Measurements from ENCODE around the gene CCR5. TPM values are rescaled to one million over a fixed set of nuclear protein-coding genes. Genes with fewer than 3 reads are reported as not detected.

CCR5 gene
- total RNA-seq, 1 experiment from 2014 or later = not detected

Other genes starting within 250 kb of the CCR5 start
- gene CCR1, start 162.6 kb upstream of the CCR5 start, total RNA-seq (2014; rRNA removed; shearing (Covaris generic); ENCODE audit: low replicate concordance) = not detected in 2 replicates
- gene CCR3, start 128.5 kb upstream of the CCR5 start, total RNA-seq (2014; rRNA removed; shearing (Covaris generic); ENCODE audit: low replicate concordance) = not detected in 2 replicates
- gene CCR2, start 16.8 kb upstream of the CCR5 start, total RNA-seq (2014; rRNA removed; shearing (Covaris generic); ENCODE audit: low replicate concordance) = not detected in 2 replicates
- gene CCRL2, start 36.3 kb downstream of the CCR5 start, total RNA-seq (2014; rRNA removed; shearing (Covaris generic); ENCODE audit: low replicate concordance) = not detected in 2 replicates
- gene LTF, start 94.0 kb downstream of the CCR5 start, total RNA-seq (2014; rRNA removed; shearing (Covaris generic); ENCODE audit: low replicate concordance) = not detected in 2 replicates
- not detected in 2 replicates for gene RTP3, start 127.0 kb downstream of the CCR5 start, total RNA-seq (2014; rRNA removed; shearing (Covaris generic); ENCODE audit: low replicate concordance)
- gene LRRC2, start 195.4 kb downstream of the CCR5 start, total RNA-seq (2014; rRNA removed; shearing (Covaris generic); ENCODE audit: low replicate concordance) = 0.10 and 0.36 TPM in 2 replicates
- gene FAM240A, start 241.6 kb downstream of the CCR5 start, total RNA-seq (2014; rRNA removed; shearing (Covaris generic); ENCODE audit: low replicate concordance) = not detected in 2 replicates